GM23338 (cell line): ENCODE data around the gene NPY4R2.
"Not testable (repeated sequence)": the region's sequence is repeated elsewhere in the genome, so short reads cannot be mapped to it uniquely, and the experiment has no call there.

Experiments
- CREB1 ChIP-seq: fragments of 250-450 bp; sonication (Bioruptor Pico); IDR thresholded peaks from 2 replicates; pipeline ENCODE4 v1.5.0; 2020; ENCODE audit warnings: low read depth, mild to moderate bottlenecking, moderate library complexity
- CTCF ChIP-seq, 2 experiments: fragments of 200-600 bp in 1 of 2; sonication (generic) in 1 of 2; conservative IDR thresholded peaks; 2 replicates each; pipeline versions ENCODE4 v1.5.1 to v1.6.1; 2016 to 2017; ENCODE audit warnings: antibody characterized with exemption in 2 of 2, low read depth in 2 of 2, mild to moderate bottlenecking in 2 of 2, moderate library complexity in 1 of 2
- ETS1 ChIP-seq: IDR thresholded peaks from 2 replicates; pipeline ENCODE4 v1.6.1; 2016; ENCODE audit warnings: antibody characterized with exemption
- EZH2 ChIP-seq: fragments of 200-600 bp; sonication (generic); IDR thresholded peaks from one replicate; pipeline ENCODE4 v1.8.0; 2017; ENCODE audit warnings: antibody characterized with exemption, mild to moderate bottlenecking, low read depth; ENCODE audit not compliant: unreplicated experiment
- EZH2phosphoT487 ChIP-seq: fragments of 200-600 bp; sonication (generic); IDR thresholded peaks from one replicate; pipeline ENCODE4 v1.8.1; 2018; ENCODE audit warnings: antibody characterized with exemption; ENCODE audit not compliant: unreplicated experiment
- JUNB ChIP-seq: IDR thresholded peaks from one replicate; pipeline ENCODE4 v1.6.1; 2016; ENCODE audit warnings: antibody characterized with exemption; ENCODE audit not compliant: unreplicated experiment
- NANOG ChIP-seq: IDR thresholded peaks from 2 replicates; pipeline ENCODE4 v1.6.1; 2016; ENCODE audit warnings: antibody characterized with exemption, borderline replicate concordance
- POLR2AphosphoS5 ChIP-seq: IDR thresholded peaks from 2 replicates; pipeline ENCODE4 v1.6.1; 2016; ENCODE audit warnings: antibody characterized with exemption, low read depth
- REST ChIP-seq: IDR thresholded peaks from one replicate; pipeline ENCODE4 v1.6.1; 2018; ENCODE audit warnings: antibody characterized with exemption; ENCODE audit not compliant: unreplicated experiment
- STAT1 ChIP-seq: IDR thresholded peaks from one replicate; pipeline ENCODE4 v1.6.1; 2016; ENCODE audit warnings: antibody characterized with exemption; ENCODE audit not compliant: unreplicated experiment
- ZNF114 ChIP-seq: fragments of 250-450 bp; sonication (Bioruptor Pico); IDR thresholded peaks from 2 replicates; pipeline ENCODE4 v1.5.0; 2020; ENCODE audit warnings: mild to moderate bottlenecking, moderate library complexity
- ZNF331 ChIP-seq: fragments of 250-450 bp; sonication (Bioruptor Pico); IDR thresholded peaks from 2 replicates; pipeline ENCODE4 v1.5.0; 2020; ENCODE audit warnings: low read depth, mild to moderate bottlenecking, moderate library complexity
- ZNF462 ChIP-seq: fragments of 250-450 bp; sonication (Bioruptor Pico); IDR thresholded peaks from 2 replicates; pipeline ENCODE4 v1.5.0; 2020; ENCODE audit warnings: mild to moderate bottlenecking, moderate library complexity

- not testable (repeated sequence) for TF ChIP-seq CTCF (conservative IDR thresholded peaks at IDR 0.05; ENCODE audit: low read depth in 2 of 2); REST; POLR2AphosphoS5; EZH2; CREB1 (CRISPR knock-in tag); ZNF114; ETS1; STAT1; EZH2phosphoT487; JUNB; ZNF331 (CRISPR knock-in tag); NANOG; ZNF462
These were observed 23.9 kb upstream of the NPY4R2 start for GRCh38 chr10:47894571-47894970.
